HEK293 (cell line): ENCODE results near the gene TRIM22.

Source experiments
- CTCF ChIP-seq: fragments of 450-650 bp; formaldehyde crosslinking; IDR thresholded peaks from 2 replicates; pipeline ENCODE4 v1.5.1; 2016; ENCODE audit warnings: missing biosample characterization, missing genetic modification characterization
- GLIS1 ChIP-seq: fragments of 450-650 bp; formaldehyde crosslinking; IDR thresholded peaks from 2 replicates; pipeline ENCODE4 v1.5.1; 2016; ENCODE audit warnings: missing biosample characterization, missing genetic modification characterization
- HOXA7 ChIP-seq: sonication (generic); formaldehyde crosslinking; IDR thresholded peaks from 2 replicates; pipeline ENCODE4 v1.8.1; 2022; ENCODE audit warnings: missing genetic modification reagents, borderline replicate concordance
- REST ChIP-seq: fragments of 450-650 bp; formaldehyde crosslinking; IDR thresholded peaks from 2 replicates; pipeline ENCODE4 v1.5.1; 2016; ENCODE audit warnings: missing biosample characterization, missing genetic modification characterization
- SETDB1 ChIP-seq: IDR thresholded peaks from one replicate; pipeline ENCODE4 v1.6.1; 2017; ENCODE audit warnings: mild to moderate bottlenecking, low read length, moderate library complexity, mixed read lengths; ENCODE audit not compliant: insufficient read length
- SP2 ChIP-seq: fragments of 450-650 bp; formaldehyde crosslinking; IDR thresholded peaks from 2 replicates; pipeline ENCODE4 v1.5.1; 2016; ENCODE audit warnings: missing biosample characterization, missing genetic modification characterization
- SP3 ChIP-seq: fragments of 450-650 bp; formaldehyde crosslinking; IDR thresholded peaks from 2 replicates; pipeline ENCODE4 v1.5.1; 2016; ENCODE audit warnings: missing biosample characterization, missing genetic modification characterization
- ZBTB10 ChIP-seq: fragments of 450-650 bp; formaldehyde crosslinking; IDR thresholded peaks from 2 replicates; pipeline ENCODE4 v1.5.1; 2016; ENCODE audit warnings: missing biosample characterization, missing genetic modification characterization
- ZBTB20 ChIP-seq: fragments of 450-650 bp; formaldehyde crosslinking; IDR thresholded peaks from 2 replicates; pipeline ENCODE4 v1.5.1; 2016; ENCODE audit warnings: missing biosample characterization, missing genetic modification characterization
- ZNF155 ChIP-seq: fragments of 450-650 bp; formaldehyde crosslinking; IDR thresholded peaks from 2 replicates; pipeline ENCODE4 v1.5.1; 2016; ENCODE audit warnings: missing biosample characterization, missing genetic modification characterization
- ZNF335 ChIP-seq: fragments of 450-650 bp; formaldehyde crosslinking; conservative IDR thresholded peaks from 2 replicates; pipeline ENCODE4 v1.5.1; 2016; ENCODE audit warnings: missing biosample characterization, missing genetic modification characterization
- ZNF488 ChIP-seq: fragments of 450-650 bp; formaldehyde crosslinking; IDR thresholded peaks from 2 replicates; pipeline ENCODE4 v1.5.1; 2016; ENCODE audit warnings: missing biosample characterization, missing genetic modification characterization
- ZNF513 ChIP-seq: fragments of 450-650 bp; IDR thresholded peaks from 2 replicates; pipeline ENCODE4 v1.5.1; 2018; ENCODE audit warnings: missing biosample characterization, missing genetic modification characterization
- ZSCAN5A ChIP-seq: fragments of 450-650 bp; formaldehyde crosslinking; IDR thresholded peaks from 2 replicates; pipeline ENCODE4 v1.5.1; 2016; ENCODE audit warnings: missing biosample characterization, missing genetic modification characterization

GRCh38 chr11:5737670-5738392 lies 48.2 kb downstream of the TRIM22 start:
- TF ChIP-seq CTCF (tag by site-specific recombination) (no peak), ZBTB10 (tag by site-specific recombination) (no peak), REST (tag by site-specific recombination) (no peak), HOXA7 (CRISPR knock-in tag) (no peak), ZNF335 (no peak), ZNF155 (tag by site-specific recombination) (no peak), SETDB1 (no peak), ZNF488 (tag by site-specific recombination) (no peak), GLIS1 (tag by site-specific recombination) (no peak), ZNF513 (tag by site-specific recombination) (no peak), ZBTB20 (no peak), SP3 (tag by site-specific recombination) (no peak), ZSCAN5A (tag by site-specific recombination) (no peak), SP2 (tag by site-specific recombination) (no peak)
